SK-N-SH treated with all-trans-retinoic acid at 6 μM for 48 hours (cell line): ENCODE results near the gene UBQLN4.

Experiments
- ARNTL ChIP-seq: fragments of 450-650 bp; formaldehyde crosslinking; IDR thresholded peaks from 2 replicates; pipeline ENCODE4 v1.5.0; 2020; ENCODE audit warnings: low read depth, mild to moderate bottlenecking, moderate library complexity, borderline replicate concordance
- ESRRG ChIP-seq: fragments of 250-450 bp; sonication (Bioruptor Pico); IDR thresholded peaks from 2 replicates; pipeline ENCODE4 v1.6.1; 2021; ENCODE audit warnings: mild to moderate bottlenecking
- GLIS3 ChIP-seq: fragments of 250-450 bp; sonication (Bioruptor Pico); IDR thresholded peaks from 2 replicates; pipeline ENCODE4 v1.5.0; 2020; ENCODE audit warnings: mild to moderate bottlenecking, moderate library complexity
- ISL1 ChIP-seq: fragments of 250-450 bp; sonication (Bioruptor Pico); IDR thresholded peaks from 2 replicates; pipeline ENCODE4 v2.1.2; 2022; ENCODE audit warnings: mild to moderate bottlenecking, moderate library complexity
- OSR1 ChIP-seq: fragments of 250-450 bp; sonication (Bioruptor Pico); IDR thresholded peaks from 2 replicates; pipeline ENCODE4 v1.8.0; 2022; ENCODE audit warnings: moderate library complexity, mild to moderate bottlenecking, inconsistent platforms
- PPARA ChIP-seq: fragments of 250-450 bp; sonication (Bioruptor Pico); IDR thresholded peaks from 2 replicates; pipeline ENCODE4 v1.5.0; 2020; ENCODE audit warnings: mild to moderate bottlenecking, borderline replicate concordance
- RARB ChIP-seq: fragments of 250-450 bp; sonication (Bioruptor Pico); IDR thresholded peaks from 2 replicates; pipeline ENCODE4 v1.8.0; 2021; ENCODE audit warnings: mild to moderate bottlenecking, moderate library complexity
- ZFP3 ChIP-seq: fragments of 250-450 bp; sonication (Bioruptor Pico); IDR thresholded peaks from 2 replicates; pipeline ENCODE4 v1.5.0; 2020; ENCODE audit warnings: mild to moderate bottlenecking, moderate library complexity
- ZFP30 ChIP-seq: fragments of 450-650 bp; formaldehyde crosslinking; IDR thresholded peaks from 2 replicates; pipeline ENCODE4 v1.5.0; 2022; ENCODE audit warnings: mild to moderate bottlenecking, moderate library complexity
- ZNF565 ChIP-seq: fragments of 450-650 bp; formaldehyde crosslinking; conservative IDR thresholded peaks from 2 replicates; pipeline ENCODE4 v1.5.0; 2020; ENCODE audit warnings: low read depth, mild to moderate bottlenecking, moderate library complexity
- ZNF70 ChIP-seq: fragments of 450-650 bp; formaldehyde crosslinking; IDR thresholded peaks from 2 replicates; pipeline ENCODE4 v1.5.0; 2020; ENCODE audit warnings: mild to moderate bottlenecking, moderate library complexity
- TF ChIP-seq, protein P1 (sequence below): fragments of 250-450 bp; sonication (Bioruptor Pico); IDR thresholded peaks from 2 replicates; pipeline ENCODE4 v1.5.1; 2020; ENCODE audit warnings: low read depth, mild to moderate bottlenecking, moderate library complexity
- TF ChIP-seq, protein P2 (sequence below): fragments of 250-450 bp; sonication (Bioruptor Pico); IDR thresholded peaks from 2 replicates; pipeline ENCODE4 v1.8.0; 2020; ENCODE audit warnings: mild to moderate bottlenecking, moderate library complexity, borderline replicate concordance
- TF ChIP-seq, protein P3 (sequence below): fragments of 250-450 bp; sonication (Bioruptor Pico); IDR thresholded peaks from 2 replicates; pipeline ENCODE4 v1.5.0; 2020; ENCODE audit warnings: mild to moderate bottlenecking, moderate library complexity

DNA sequence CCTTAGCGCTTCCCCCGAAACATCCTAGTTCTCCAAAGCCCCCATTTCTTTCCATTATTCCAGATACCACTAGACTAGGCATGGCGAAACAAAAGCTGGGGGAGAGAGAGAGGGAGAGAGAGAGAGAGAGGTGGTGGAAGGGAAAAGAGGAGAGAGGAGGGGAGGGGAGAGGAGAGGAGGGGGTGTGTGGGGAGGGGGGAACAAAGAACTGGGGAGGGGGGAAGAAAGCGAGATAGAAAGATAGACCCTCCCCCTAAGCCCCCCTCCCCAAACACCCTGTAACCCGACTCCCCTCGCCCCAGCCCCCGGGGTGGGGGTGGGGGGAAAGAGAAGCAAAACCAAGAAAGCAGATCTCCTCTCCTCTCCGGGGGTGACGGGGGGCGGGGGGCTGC is 28.3 kb upstream of the UBQLN4 start:
- TF ChIP-seq ISL1 (CRISPR knock-in tag), result no peak
- TF ChIP-seq ZFP3 (CRISPR knock-in tag), result no peak
- TF ChIP-seq, protein P1, sequence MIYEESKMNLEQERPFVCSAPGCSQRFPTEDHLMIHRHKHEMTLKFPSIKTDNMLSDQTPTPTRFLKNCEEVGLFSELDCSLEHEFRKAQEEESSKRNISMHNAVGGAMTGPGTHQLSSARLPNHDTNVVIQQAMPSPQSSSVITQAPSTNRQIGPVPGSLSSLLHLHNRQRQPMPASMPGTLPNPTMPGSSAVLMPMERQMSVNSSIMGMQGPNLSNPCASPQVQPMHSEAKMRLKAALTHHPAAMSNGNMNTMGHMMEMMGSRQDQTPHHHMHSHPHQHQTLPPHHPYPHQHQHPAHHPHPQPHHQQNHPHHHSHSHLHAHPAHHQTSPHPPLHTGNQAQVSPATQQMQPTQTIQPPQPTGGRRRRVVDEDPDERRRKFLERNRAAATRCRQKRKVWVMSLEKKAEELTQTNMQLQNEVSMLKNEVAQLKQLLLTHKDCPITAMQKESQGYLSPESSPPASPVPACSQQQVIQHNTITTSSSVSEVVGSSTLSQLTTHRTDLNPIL (CRISPR knock-in tag), result no peak
- TF ChIP-seq ZNF70 (CRISPR knock-in tag), result no peak
- TF ChIP-seq ZNF565 (CRISPR knock-in tag), result no peak
- TF ChIP-seq OSR1, result no peak
- TF ChIP-seq RARB (CRISPR knock-in tag), result no peak
- TF ChIP-seq, protein P2, sequence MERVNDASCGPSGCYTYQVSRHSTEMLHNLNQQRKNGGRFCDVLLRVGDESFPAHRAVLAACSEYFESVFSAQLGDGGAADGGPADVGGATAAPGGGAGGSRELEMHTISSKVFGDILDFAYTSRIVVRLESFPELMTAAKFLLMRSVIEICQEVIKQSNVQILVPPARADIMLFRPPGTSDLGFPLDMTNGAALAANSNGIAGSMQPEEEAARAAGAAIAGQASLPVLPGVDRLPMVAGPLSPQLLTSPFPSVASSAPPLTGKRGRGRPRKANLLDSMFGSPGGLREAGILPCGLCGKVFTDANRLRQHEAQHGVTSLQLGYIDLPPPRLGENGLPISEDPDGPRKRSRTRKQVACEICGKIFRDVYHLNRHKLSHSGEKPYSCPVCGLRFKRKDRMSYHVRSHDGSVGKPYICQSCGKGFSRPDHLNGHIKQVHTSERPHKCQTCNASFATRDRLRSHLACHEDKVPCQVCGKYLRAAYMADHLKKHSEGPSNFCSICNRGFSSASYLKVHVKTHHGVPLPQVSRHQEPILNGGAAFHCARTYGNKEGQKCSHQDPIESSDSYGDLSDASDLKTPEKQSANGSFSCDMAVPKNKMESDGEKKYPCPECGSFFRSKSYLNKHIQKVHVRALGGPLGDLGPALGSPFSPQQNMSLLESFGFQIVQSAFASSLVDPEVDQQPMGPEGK (CRISPR knock-in tag), result no peak
- TF ChIP-seq ESRRG (CRISPR knock-in tag), result no peak
- TF ChIP-seq GLIS3 (CRISPR knock-in tag), result no peak
- TF ChIP-seq ZFP30 (CRISPR knock-in tag), result no peak
- TF ChIP-seq PPARA, result no peak
- TF ChIP-seq, protein P3, sequence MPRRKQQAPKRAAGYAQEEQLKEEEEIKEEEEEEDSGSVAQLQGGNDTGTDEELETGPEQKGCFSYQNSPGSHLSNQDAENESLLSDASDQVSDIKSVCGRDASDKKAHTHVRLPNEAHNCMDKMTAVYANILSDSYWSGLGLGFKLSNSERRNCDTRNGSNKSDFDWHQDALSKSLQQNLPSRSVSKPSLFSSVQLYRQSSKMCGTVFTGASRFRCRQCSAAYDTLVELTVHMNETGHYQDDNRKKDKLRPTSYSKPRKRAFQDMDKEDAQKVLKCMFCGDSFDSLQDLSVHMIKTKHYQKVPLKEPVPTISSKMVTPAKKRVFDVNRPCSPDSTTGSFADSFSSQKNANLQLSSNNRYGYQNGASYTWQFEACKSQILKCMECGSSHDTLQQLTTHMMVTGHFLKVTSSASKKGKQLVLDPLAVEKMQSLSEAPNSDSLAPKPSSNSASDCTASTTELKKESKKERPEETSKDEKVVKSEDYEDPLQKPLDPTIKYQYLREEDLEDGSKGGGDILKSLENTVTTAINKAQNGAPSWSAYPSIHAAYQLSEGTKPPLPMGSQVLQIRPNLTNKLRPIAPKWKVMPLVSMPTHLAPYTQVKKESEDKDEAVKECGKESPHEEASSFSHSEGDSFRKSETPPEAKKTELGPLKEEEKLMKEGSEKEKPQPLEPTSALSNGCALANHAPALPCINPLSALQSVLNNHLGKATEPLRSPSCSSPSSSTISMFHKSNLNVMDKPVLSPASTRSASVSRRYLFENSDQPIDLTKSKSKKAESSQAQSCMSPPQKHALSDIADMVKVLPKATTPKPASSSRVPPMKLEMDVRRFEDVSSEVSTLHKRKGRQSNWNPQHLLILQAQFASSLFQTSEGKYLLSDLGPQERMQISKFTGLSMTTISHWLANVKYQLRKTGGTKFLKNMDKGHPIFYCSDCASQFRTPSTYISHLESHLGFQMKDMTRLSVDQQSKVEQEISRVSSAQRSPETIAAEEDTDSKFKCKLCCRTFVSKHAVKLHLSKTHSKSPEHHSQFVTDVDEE (CRISPR knock-in tag), result no peak
- TF ChIP-seq ARNTL (CRISPR knock-in tag), result no peak
